Nephron (organoid): ENCODE results near the gene VPS45.

Source experiments
- H3K27ac Mint-ChIP-seq, 3 experiments: 2 replicates each; pipeline ENCODE4 v1.8.0; 2020; ENCODE audit warnings: mixed read lengths in 3 of 3, mild to moderate bottlenecking in 2 of 3, moderate library complexity in 1 of 3
- H3K27me3 Mint-ChIP-seq: 2 replicates; pipeline ENCODE4 v1.8.0; 2021; ENCODE audit warnings: low read depth, mild to moderate bottlenecking, moderate library complexity, mixed read lengths
- H3K36me3 Mint-ChIP-seq: 2 replicates; pipeline ENCODE4 v1.8.0; 2020; ENCODE audit warnings: low read depth, mixed read lengths
- H3K4me1 Mint-ChIP-seq: 2 replicates; pipeline ENCODE4 v1.8.0; 2020; ENCODE audit warnings: mixed read lengths
- H3K4me3 Mint-ChIP-seq, 3 experiments: 2 replicates each; pipeline ENCODE4 v1.8.0; 2020; ENCODE audit warnings: mild to moderate bottlenecking in 3 of 3, mixed read lengths in 3 of 3, moderate library complexity in 2 of 3
- H3K9me3 Mint-ChIP-seq: 2 replicates; pipeline ENCODE4 v1.8.0; 2020; ENCODE audit warnings: mixed read lengths
- TF ChIP-seq, protein P1 (sequence below), 3 experiments: fragments of 200-600 bp; sonication (generic); IDR thresholded peaks; one replicate each; pipeline ENCODE4 v1.5.0; 2021; ENCODE audit warnings: antibody characterized with exemption in 3 of 3; ENCODE audit not compliant: unreplicated experiment in 3 of 3

VPS45 gene

DNA sequence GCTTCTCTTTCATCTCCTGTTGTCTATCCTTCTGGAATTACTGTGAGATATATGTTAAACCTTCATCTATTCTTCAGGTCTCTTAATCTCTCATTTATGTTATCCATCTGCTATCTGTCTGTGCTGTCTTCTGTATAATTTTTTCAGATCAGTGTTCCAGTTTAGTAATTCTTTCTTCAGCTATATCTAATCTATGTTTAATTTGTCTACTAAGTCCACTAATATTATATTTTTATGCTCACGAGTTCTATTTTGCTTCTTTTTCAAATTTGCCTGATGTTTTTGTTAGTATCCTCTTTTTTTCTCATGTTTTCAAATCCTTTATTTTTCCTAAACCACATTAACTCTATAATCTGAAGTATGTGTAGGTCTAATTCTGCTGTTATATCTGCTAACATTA, 47.5 kb downstream of the VPS45 start:
- Mint-ChIP-seq H3K27ac (no peak overlapping the region), H3K4me3 (no peak overlapping the region), H3K36me3 (peaks cover 62% of the 10 kb centered on the region), H3K27me3 (no peaks in the 10 kb centered on the region), H3K4me1 (no peaks in the 10 kb centered on the region), H3K9me3 (peaks cover 23% of the 10 kb centered on the region)
- TF ChIP-seq, protein P1, sequence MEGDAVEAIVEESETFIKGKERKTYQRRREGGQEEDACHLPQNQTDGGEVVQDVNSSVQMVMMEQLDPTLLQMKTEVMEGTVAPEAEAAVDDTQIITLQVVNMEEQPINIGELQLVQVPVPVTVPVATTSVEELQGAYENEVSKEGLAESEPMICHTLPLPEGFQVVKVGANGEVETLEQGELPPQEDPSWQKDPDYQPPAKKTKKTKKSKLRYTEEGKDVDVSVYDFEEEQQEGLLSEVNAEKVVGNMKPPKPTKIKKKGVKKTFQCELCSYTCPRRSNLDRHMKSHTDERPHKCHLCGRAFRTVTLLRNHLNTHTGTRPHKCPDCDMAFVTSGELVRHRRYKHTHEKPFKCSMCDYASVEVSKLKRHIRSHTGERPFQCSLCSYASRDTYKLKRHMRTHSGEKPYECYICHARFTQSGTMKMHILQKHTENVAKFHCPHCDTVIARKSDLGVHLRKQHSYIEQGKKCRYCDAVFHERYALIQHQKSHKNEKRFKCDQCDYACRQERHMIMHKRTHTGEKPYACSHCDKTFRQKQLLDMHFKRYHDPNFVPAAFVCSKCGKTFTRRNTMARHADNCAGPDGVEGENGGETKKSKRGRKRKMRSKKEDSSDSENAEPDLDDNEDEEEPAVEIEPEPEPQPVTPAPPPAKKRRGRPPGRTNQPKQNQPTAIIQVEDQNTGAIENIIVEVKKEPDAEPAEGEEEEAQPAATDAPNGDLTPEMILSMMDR (IDR thresholded peaks at IDR 0.05; ENCODE audit: unreplicated experiment in 3 of 3): no peak

DNA sequence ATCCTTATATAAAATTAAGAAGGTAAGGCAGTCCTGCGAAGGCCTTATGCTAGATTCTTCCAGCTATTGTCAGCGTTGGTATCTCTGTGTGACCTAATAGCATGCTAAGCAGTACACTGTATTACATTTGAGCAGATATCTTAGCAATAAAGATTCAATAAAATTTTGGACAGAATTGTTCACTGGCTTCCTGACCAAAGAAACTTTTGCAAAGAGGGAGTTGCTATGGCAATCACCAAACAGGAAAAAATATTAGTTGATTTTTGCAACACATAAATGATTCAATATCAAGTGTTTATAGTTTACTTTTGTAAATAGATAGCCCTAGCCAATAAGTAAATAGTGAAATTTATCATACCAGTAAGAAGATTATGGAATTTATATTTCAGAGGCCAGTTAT, 51.1 kb downstream of the VPS45 start:
- H3K4me3 Mint-ChIP-seq: no peak overlapping the region
- H3K27ac Mint-ChIP-seq: no peak overlapping the region
- no peaks in the 10 kb centered on the region for H3K4me1 Mint-ChIP-seq
- TF ChIP-seq, protein P1 (IDR thresholded peaks at IDR 0.05; ENCODE audit: unreplicated experiment in 3 of 3): no peak
- H3K27me3 Mint-ChIP-seq: no peaks in the 10 kb centered on the region
- H3K36me3 Mint-ChIP-seq: peaks cover 51% of the 10 kb centered on the region
- peaks cover 20% of the 10 kb centered on the region for H3K9me3 Mint-ChIP-seq

DNA sequence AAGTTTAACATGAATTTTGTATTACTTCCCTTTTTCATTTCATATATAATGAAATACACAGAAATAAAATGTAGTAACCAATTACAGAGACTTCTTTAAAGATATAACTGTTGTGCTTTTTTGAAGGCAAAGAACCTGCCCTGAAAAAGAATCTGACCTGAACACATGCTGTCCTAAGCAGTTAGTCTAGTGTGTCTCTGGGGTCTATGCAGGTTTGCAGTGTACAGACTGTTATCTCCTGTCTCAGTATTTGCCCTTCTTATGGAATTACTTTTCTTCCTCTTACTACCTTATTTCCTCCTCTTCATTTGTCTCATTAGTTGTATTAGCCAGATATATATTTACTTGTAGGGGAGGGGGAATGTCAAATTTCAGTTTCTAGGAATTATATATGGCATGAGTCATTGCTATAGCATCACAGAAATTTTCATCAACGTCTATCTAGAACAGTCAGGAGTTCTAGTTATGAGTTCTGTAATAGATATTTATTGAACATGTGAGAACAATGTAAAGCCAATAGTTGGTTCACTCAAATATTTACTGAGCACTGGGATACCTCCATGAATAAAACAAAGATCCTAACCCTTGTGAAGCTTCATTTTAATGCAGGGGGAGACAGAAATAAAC, 53.8 kb downstream of the VPS45 start:
- no peaks in the 10 kb centered on the region for H3K9me3 Mint-ChIP-seq
- TF ChIP-seq, protein P1 (IDR thresholded peaks at IDR 0.05; ENCODE audit: unreplicated experiment in 3 of 3): no peak
- no peaks in the 10 kb centered on the region for H3K4me1 Mint-ChIP-seq
- H3K27me3 Mint-ChIP-seq: no peaks in the 10 kb centered on the region
- no peak overlapping the region for H3K4me3 Mint-ChIP-seq
- peaks cover 31% of the 10 kb centered on the region for H3K36me3 Mint-ChIP-seq
- H3K27ac Mint-ChIP-seq: no peak overlapping the region

DNA sequence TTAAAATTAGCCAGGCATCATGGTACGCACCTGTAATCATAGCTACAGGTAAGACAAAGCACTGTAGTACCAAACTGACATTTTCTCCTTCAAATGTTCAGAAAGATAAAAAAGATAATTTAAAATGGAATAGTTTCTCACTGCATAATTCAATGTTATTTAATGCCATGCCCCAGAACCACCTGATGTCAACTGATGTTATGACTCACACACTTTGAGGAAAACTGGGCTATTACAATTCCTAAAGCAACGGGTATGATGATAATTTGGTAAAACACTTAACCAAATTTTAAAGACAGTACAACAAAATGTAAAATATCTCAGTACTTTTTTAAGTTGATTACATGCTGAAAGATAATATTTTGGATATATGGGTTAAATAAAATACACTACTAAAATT, 59.2 kb downstream of the VPS45 start:
- Mint-ChIP-seq H3K9me3 (no peaks in the 10 kb centered on the region), H3K4me3 (no peak overlapping the region), H3K4me1 (no peaks in the 10 kb centered on the region), H3K36me3 (peaks cover 25% of the 10 kb centered on the region), H3K27ac (no peak overlapping the region), H3K27me3 (no peaks in the 10 kb centered on the region)
- TF ChIP-seq, protein P1 (IDR thresholded peaks at IDR 0.05; ENCODE audit: unreplicated experiment in 3 of 3): no peak

DNA sequence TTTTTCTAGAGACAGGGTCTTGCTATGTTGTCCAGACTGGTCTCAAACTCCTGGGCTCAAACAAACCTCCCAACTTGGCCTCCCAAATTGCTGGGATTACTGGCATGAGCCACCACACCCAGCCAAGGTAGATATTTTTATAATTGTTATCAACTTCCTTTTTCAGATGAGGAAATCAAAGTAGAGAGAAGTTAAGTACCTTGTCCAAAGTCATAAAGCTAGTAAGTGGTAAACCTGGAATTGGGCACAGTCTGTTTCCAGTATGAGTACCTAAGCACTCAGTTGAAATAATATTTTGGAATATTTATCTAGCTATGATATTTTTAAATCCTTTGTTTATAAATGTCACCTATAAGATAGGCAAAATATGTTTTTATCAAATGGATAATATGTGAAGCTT, 59.9 kb downstream of the VPS45 start:
- TF ChIP-seq, protein P1 (IDR thresholded peaks at IDR 0.05; ENCODE audit: unreplicated experiment in 3 of 3): no peak
- H3K4me3 Mint-ChIP-seq: no peak overlapping the region
- no peak overlapping the region for H3K27ac Mint-ChIP-seq
- peaks cover 19% of the 10 kb centered on the region for H3K36me3 Mint-ChIP-seq
- no peaks in the 10 kb centered on the region for H3K4me1 Mint-ChIP-seq
- H3K27me3 Mint-ChIP-seq: no peaks in the 10 kb centered on the region
- no peaks in the 10 kb centered on the region for H3K9me3 Mint-ChIP-seq

DNA sequence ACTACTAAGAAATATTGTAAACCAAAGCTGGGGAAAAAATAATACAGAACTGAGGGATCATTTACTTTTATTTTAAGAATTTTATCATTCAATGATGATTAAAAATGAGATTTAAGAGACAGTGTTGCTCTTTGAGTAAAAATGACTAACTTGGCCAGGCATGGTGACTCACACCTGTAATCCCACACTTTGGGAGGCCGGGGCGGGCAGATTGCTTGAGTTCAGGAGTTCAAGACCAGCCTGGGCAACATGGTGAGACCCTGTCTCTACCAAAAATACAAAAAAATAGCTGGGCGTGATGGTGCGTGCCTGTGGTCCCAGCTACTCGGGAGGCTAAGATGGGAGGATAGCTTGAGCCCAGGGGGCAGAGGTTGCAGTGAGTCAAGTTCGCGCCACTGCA, 60.3 kb downstream of the VPS45 start:
- no peak overlapping the region for H3K4me3 Mint-ChIP-seq
- H3K27ac Mint-ChIP-seq: no peak overlapping the region
- no peaks in the 10 kb centered on the region for H3K27me3 Mint-ChIP-seq
- peaks cover 20% of the 10 kb centered on the region for H3K36me3 Mint-ChIP-seq
- TF ChIP-seq, protein P1 (IDR thresholded peaks at IDR 0.05; ENCODE audit: unreplicated experiment in 3 of 3): no peak
- H3K9me3 Mint-ChIP-seq: no peaks in the 10 kb centered on the region
- H3K4me1 Mint-ChIP-seq: no peaks in the 10 kb centered on the region
